Measurements from ENCODE around the gene METTL26.

The METTL26 gene

DNA sequence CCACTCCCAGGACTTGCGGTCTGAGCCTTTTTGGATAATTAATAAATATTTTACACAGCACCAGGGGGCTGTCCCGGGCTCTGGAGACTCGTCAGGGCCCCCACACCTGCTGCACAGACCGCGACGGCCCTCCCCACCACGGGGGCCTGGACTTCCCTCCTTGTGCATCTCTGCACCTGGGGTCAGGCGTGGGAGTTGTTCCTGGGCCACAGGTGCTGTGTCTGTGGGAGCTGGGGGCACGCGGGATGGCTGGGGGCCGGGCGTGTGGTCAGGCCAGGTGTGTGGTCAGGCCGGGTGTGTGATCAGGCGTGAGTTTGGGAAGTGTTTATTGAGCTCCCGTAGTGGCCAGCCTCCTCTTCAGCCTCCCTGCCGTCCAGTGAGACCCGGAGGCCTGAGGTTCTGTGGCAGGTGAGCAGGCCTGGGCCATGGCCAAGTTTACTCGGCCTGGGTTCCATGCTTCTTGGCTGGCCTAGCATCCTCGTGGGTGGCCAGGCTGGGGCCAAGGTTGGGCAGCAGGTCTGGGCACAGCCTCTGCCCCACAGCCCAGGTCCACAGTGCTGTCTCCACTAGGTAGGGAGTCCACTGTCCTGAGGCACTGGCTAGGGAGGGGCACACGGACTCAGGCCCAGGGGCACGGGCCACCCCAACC is 42.2 kb upstream of the METTL26 start:
- peaks cover 13% of the 10 kb centered on the region for H3K4me1 Mint-ChIP-seq (ENCODE audit: low read depth)
- H3K27ac Mint-ChIP-seq, result no peak overlapping the region
- H3K4me3 Mint-ChIP-seq, result no peak overlapping the region
- H3K36me3 Mint-ChIP-seq (ENCODE audit: low read depth), result peaks cover 8% of the 10 kb centered on the region
- no peaks in the 10 kb centered on the region for H3K27me3 Mint-ChIP-seq (ENCODE audit: low read depth)
- no peaks in the 10 kb centered on the region for H3K9me3 Mint-ChIP-seq

DNA sequence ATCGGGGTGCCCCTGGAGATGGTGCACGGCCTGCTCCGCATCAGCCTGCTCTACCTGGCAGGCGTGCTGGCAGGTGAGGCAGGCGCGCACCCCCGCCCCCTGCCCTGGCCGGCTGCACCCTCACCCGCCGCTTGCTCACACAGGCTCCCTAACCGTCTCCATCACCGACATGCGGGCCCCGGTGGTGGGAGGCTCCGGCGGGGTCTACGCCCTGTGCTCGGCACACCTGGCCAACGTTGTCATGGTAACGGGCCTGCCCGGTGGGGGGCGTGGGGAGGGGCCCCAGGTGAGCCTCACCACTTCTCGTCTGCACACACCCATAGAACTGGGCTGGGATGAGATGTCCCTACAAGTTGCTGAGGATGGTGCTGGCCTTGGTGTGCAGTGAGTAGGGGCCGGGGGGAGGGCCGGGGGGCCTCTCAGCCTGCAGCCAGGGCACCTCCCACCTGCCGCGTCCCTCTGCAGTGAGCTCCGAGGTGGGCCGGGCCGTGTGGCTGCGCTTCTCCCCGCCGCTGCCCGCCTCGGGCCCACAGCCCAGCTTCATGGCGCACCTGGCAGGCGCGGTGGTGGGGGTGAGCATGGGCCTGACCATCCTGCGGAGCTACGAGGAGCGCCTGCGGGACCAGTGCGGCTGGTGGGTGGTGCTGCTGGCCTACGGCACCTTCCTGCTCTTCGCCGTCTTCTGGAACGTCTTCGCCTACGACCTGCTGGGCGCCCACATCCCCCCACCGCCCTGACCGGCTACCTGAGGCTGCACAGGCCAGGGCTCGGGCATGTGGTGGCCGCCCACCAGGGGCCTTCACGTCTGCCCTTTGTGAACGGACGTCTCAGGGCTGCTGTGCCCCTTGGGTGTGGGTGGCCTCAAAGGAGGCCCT is 41.4 kb upstream of the METTL26 start:
- H3K27ac Mint-ChIP-seq, result no peak overlapping the region
- no peaks in the 10 kb centered on the region for H3K9me3 Mint-ChIP-seq
- no peak overlapping the region for H3K4me3 Mint-ChIP-seq
- peaks cover 7% of the 10 kb centered on the region for H3K36me3 Mint-ChIP-seq (ENCODE audit: low read depth)
- H3K27me3 Mint-ChIP-seq (ENCODE audit: low read depth), result no peaks in the 10 kb centered on the region
- H3K4me1 Mint-ChIP-seq (ENCODE audit: low read depth), result peaks cover 12% of the 10 kb centered on the region

DNA sequence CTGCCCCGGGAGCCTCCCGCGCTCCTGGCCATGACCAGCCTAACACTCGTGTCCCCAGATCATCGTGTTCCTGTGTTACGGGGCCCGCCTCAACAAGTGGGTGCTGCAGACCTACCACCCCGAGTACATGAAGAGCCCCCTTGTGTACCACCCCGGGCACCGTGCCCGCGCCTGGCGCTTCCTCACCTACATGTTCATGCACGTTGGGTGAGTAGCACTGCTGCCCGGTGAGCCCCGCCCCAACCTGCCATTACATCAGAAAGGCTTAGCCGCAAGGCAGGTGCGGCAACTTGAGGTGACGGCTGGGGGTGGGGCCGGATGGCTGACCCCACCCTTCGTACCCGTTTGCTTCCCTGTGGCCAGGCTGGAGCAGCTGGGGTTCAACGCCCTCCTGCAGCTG is 40.8 kb upstream of the METTL26 start:
- no peak overlapping the region for H3K27ac Mint-ChIP-seq

DNA sequence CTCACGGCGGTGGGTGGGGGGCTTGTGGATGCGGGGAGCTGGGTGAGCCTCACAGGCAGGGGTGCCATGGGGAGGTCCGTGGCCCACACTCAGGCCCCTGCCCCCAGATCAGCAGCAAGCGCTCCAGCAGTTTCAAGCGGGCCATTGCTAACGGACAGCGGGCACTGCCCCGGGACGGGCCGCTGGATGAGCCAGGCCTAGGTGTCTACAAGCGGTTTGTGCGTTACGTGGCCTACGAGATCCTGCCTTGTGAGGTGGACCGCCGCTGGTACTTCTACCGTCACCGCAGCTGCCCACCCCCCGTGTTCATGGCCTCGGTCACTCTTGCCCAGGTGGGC is 40.4 kb upstream of the METTL26 start:
- Mint-ChIP-seq H3K27ac (no peak overlapping the region), H3K36me3 (ENCODE audit: low read depth) (no peaks in the 10 kb centered on the region), H3K9me3 (no peaks in the 10 kb centered on the region), H3K4me3 (no peak overlapping the region), H3K27me3 (ENCODE audit: low read depth) (no peaks in the 10 kb centered on the region), H3K4me1 (ENCODE audit: low read depth) (peaks cover 6% of the 10 kb centered on the region)

More for the DNA sequence above, 40.8 kb upstream of the METTL26 start:
- Mint-ChIP-seq H3K9me3 (no peaks in the 10 kb centered on the region), H3K36me3 (ENCODE audit: low read depth) (peaks cover 3% of the 10 kb centered on the region), H3K4me3 (no peak overlapping the region), H3K27me3 (ENCODE audit: low read depth) (no peaks in the 10 kb centered on the region), H3K4me1 (ENCODE audit: low read depth) (peaks cover 10% of the 10 kb centered on the region)

DNA sequence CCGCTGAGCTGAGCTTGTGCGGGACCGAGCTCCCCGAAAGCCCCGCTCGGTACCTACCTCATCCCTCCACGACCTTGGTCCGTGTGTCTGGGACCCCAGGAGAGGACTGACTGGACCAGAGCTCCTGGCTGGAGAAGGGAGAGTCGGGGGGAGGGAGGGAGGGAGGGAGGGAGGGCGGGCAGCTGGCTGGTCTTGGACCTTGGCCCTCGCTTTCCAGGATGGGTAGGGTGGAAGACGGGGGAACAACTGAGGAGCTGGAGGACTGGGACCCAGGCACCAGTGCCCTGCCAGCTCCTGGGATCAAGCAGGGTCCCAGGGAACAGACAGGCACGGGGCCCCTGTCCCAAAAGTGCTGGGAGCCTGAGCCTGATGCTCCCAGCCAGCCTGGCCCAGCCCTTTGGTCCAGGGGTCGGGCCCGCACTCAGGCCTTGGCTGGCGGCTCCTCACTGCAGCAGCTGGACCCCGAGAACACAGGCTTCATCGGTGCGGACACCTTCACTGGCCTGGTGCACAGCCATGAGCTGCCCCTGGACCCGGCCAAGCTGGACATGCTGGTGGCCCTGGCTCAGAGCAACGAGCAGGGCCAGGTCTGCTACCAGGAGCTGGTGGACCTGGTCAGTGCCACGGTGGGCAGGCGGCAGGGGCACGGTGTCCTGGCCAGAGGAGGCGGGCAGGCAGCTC is 39.9 kb upstream of the METTL26 start:
- Mint-ChIP-seq H3K9me3 (no peaks in the 10 kb centered on the region), H3K36me3 (ENCODE audit: low read depth) (no peaks in the 10 kb centered on the region), H3K4me1 (ENCODE audit: low read depth) (peaks cover 4% of the 10 kb centered on the region), H3K27ac (no peak overlapping the region), H3K27me3 (ENCODE audit: low read depth) (no peaks in the 10 kb centered on the region), H3K4me3 (no peak overlapping the region)

DNA sequence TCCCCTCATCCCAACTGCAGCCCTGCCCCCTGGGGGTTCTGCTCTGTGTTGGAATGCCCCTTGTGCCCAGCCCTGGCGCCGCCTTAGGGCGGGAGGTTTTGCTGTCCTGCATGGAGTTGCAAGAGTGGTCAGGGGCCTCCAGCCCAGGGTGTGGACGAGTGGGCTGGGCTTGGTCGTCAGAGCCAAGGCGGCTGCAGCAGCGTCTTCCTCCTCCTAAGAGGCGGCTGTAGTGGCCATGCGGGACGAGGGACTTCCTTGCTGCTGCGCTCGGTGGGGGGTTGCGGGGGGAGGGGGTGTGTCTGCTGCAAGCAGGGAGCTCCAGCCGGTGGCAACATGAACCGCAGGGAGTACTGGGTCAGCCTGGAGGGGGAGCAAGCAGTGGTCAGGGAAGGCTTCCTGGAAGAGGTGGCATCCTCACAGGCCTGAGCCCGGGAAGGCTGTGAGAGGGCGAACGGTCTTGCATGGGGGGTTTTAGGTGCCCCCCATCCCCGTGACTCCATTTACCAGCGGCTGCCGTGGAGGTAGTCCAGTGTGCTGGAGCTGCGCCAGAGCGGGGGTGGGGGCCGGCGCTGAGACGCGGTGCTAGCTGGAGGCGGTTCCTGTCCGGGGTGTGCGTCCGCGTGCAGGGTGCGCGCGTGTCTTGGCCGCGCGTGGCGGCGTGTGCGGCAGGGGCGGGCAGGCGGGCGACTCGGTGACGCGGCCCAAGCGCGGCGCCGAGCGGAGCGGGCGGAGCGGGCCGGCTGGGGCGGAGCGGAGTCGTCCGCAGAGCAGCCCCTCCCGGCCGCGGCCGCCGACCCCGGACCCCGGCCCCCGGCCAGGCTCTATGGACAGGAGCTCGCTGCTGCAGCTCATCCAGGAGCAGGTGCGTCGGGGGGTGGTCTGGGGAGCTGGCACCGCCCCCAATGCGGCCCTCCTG is 39.1 kb upstream of the METTL26 start, which contains the start of gene RHBDL1:
Gene RHBDL1 (plus strand): TSS at position 704 of the 916 bp plus-strand sequence. CDS start 120 bp downstream, at position 824.
- H3K4me1 Mint-ChIP-seq (ENCODE audit: low read depth), result peaks cover 3% of the 10 kb centered on the region
- H3K27me3 Mint-ChIP-seq (ENCODE audit: low read depth), result no peaks in the 10 kb centered on the region
- H3K9me3 Mint-ChIP-seq, result no peaks in the 10 kb centered on the region
- H3K27ac Mint-ChIP-seq, result no peak within 1 kb of the TSS
- no peaks in the 10 kb centered on the region for H3K36me3 Mint-ChIP-seq (ENCODE audit: low read depth)
- H3K4me3 Mint-ChIP-seq, result no peak within 1 kb of the TSS

DNA sequence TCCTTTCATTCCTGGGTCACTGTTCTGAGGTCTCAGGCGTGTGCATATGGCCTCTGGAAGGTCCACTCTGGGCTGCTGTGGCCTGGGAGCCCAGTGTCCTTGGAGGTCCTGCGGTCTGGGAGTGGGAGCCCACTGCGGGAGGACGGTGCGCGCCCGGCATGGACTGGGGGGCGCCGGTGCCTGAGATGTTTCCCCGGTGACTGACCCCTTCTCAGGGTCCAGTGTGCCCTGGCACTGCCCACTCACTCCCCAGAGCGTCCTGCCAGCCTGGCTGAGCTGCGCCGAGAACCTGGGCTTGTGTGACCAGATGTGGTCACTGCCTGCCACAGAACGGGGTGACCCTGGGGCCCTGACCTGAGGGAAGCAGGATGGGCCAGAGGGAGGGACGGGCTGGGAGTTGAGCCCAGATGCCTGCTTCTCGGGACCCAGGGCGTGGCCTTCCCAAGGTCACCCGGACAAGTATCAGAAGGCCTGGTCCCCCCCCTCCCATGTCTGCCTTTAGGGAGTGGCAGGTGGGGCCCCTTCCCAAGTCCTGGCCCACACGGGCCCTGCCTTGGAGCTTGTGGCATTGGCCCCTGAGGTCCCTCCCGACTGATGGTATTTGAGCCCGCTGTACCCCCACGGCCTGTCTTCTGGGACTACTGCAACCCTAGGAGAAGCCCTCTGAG is 38.2 kb upstream of the METTL26 start:
- no peaks in the 10 kb centered on the region for H3K9me3 Mint-ChIP-seq
- no peaks in the 10 kb centered on the region for H3K36me3 Mint-ChIP-seq (ENCODE audit: low read depth)
- no peak overlapping the region for H3K4me3 Mint-ChIP-seq
- no peak overlapping the region for H3K27ac Mint-ChIP-seq
- peaks cover 2% of the 10 kb centered on the region for H3K4me1 Mint-ChIP-seq (ENCODE audit: low read depth)
- H3K27me3 Mint-ChIP-seq (ENCODE audit: low read depth), result no peaks in the 10 kb centered on the region

DNA sequence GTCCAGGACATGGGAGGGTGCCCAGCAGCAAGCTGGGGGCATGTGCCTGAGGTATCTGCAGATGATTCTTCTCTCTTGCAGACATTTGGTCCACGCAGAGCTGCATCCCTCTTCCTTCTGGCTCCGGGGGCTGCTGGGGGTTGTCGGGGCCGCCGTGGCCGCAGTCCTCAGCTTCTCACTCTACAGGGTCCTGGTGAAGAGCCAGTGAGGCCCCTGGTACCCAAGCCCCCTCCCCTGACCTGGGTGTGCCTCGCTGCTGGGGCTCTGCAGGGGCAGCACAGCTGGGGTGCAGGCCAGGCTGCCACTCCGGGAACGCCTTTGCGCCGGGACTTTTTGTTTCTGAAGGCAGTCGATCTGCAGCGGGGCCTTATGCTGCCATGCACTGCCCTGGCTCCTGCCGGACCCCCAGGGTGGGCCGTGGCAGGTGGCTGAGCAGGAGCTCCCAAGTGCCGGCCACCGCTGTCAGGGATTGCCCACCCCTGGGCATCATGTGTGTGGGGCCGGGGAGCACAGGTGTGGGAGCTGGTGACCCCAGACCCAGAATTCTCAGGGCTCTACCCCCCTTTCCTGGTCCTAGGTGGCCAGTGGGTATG is 37.4 kb upstream of the METTL26 start:
- Mint-ChIP-seq H3K27ac (no peak overlapping the region), H3K36me3 (ENCODE audit: low read depth) (no peaks in the 10 kb centered on the region), H3K4me3 (no peak overlapping the region), H3K4me1 (ENCODE audit: low read depth) (peaks cover 4% of the 10 kb centered on the region), H3K27me3 (ENCODE audit: low read depth) (no peaks in the 10 kb centered on the region), H3K9me3 (no peaks in the 10 kb centered on the region)

DNA sequence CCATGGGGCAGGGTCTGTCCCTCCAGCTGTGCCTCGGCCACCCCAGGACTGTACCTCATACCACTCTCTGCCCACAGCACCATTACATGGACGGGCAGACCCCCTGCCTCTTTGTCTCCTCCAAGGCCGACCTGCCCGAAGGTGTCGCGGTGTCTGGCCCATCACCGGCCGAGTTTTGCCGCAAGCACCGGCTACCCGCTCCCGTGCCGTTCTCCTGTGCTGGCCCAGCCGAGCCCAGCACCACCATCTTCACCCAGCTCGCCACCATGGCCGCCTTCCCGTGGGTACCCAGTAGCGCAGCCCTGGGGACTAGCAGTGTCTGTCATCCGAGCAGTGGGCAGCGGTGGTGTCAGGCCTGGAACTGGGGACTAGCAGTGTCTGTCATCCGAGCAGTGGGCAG is 36.7 kb upstream of the METTL26 start:
- Mint-ChIP-seq H3K4me1 (ENCODE audit: low read depth) (peaks cover 4% of the 10 kb centered on the region), H3K27ac (no peak overlapping the region), H3K4me3 (no peak overlapping the region)

DNA sequence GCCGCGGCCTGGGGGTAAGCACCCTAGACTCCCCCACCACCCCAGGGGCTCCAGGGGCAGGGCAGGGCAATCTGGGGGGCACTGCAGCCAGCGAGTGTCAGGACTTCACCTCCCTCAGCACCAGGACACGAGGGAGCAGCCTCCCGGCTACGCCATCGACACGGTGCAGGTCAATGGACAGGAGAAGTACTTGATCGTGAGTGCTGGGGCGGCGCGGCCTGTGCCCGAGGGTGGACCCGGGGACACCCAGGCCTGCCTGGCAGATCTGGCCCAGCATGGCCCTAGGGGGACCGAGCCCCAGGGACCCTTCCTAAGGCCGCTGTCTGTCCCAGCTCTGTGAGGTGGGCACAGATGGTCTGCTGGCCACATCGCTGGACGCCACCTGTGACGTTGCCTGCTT is 36.3 kb upstream of the METTL26 start:
- no peaks in the 10 kb centered on the region for H3K36me3 Mint-ChIP-seq (ENCODE audit: low read depth)
- H3K4me1 Mint-ChIP-seq (ENCODE audit: low read depth), result peaks cover 6% of the 10 kb centered on the region
- no peak overlapping the region for H3K4me3 Mint-ChIP-seq
- H3K9me3 Mint-ChIP-seq, result no peaks in the 10 kb centered on the region
- no peak overlapping the region for H3K27ac Mint-ChIP-seq
- H3K27me3 Mint-ChIP-seq (ENCODE audit: low read depth), result no peaks in the 10 kb centered on the region

More for the DNA sequence above, 36.7 kb upstream of the METTL26 start:
- Mint-ChIP-seq H3K27me3 (ENCODE audit: low read depth) (no peaks in the 10 kb centered on the region), H3K9me3 (no peaks in the 10 kb centered on the region), H3K36me3 (ENCODE audit: low read depth) (no peaks in the 10 kb centered on the region)

DNA sequence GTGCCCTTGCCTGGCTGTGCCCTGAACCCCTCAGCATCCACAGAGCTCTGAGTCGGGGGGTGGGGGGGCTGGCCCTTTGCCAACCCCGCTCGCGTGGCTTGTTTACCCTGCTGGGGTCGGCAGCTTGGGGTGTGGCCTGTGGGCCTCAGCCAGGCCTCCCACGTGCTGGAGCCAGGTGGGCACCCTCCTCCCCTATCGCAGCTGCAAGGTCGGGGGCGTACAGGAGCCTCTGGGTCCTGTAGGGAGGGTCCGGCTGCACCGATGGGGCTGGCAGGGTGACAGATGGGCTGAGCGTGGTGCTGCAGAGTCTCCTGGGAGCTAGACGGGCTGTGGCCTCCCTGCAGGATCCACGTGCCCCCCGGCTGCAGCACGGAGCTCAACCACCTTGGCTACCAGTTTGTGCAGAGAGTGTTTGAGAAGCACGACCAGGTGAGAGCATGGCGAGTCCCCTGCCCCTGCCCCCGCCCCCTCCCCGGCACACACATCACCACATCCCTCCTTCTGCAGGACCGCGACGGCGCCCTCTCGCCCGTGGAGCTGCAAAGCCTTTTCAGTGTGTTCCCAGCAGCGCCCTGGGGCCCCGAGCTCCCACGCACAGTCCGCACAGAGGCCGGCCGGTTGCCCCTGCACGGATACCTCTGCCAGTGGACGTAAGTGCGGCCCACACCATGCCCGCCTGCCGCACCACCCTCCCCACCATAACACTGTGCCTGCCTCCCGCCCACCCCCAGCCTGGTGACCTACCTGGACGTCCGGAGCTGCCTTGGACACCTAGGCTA is 35.4 kb upstream of the METTL26 start:
- no peaks in the 10 kb centered on the region for H3K36me3 Mint-ChIP-seq (ENCODE audit: low read depth)
- H3K27me3 Mint-ChIP-seq (ENCODE audit: low read depth), result no peaks in the 10 kb centered on the region
- no peaks in the 10 kb centered on the region for H3K9me3 Mint-ChIP-seq
- H3K27ac Mint-ChIP-seq, result no peak overlapping the region
- H3K4me1 Mint-ChIP-seq (ENCODE audit: low read depth), result peaks cover 6% of the 10 kb centered on the region
- no peak overlapping the region for H3K4me3 Mint-ChIP-seq

DNA sequence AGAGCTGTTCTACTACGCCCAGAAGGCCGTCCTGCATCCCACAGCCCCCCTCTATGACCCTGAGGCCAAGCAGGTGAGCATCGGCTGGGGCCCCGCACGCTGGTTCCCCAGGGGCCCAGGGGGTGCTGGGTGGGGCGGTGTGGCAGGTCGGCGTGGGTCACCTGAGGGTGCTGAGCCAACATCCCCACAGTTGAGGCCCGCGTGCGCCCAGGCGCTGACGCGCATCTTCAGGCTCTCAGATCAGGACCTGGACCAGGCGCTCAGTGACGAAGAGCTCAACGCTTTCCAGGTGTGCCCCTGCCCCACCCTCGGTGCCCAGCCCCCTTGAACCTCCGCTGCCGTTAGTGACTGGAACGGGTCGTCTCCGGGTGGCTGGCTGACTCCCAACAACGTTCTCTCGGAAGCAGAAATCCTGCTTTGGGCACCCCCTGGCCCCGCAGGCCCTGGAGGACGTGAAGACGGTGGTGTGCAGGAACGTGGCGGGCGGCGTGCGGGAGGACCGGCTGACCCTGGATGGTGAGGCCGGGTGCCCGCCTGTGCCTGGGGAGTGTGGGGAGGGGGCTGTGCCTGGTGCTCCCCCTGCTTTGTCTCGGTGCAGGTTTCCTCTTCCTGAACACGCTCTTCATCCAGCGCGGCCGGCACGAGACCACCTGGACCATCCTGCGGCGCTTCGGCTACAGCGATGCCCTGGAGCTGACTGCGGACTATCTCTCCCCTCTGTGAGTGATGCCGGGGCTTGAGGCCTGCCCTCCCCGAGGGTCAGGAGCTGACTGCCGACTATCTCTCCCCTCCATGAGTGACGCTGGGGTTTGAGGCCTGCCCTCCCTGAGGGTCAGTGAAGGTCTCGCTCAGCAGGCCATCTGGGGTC is 34.6 kb upstream of the METTL26 start:
- peaks cover 6% of the 10 kb centered on the region for H3K4me1 Mint-ChIP-seq (ENCODE audit: low read depth)
- H3K27ac Mint-ChIP-seq, result no peak overlapping the region
- H3K4me3 Mint-ChIP-seq, result no peak overlapping the region
- no peaks in the 10 kb centered on the region for H3K9me3 Mint-ChIP-seq
- H3K36me3 Mint-ChIP-seq (ENCODE audit: low read depth), result no peaks in the 10 kb centered on the region
- no peaks in the 10 kb centered on the region for H3K27me3 Mint-ChIP-seq (ENCODE audit: low read depth)
